Stimulated activated CD8-positive, alpha-beta memory T cell treated with anti-CD3 and anti-CD28 coated beads, Interleukin-15, amount 100 ng/mL, for 48 hours (primary cell): ENCODE data around the gene AUP1.

Experiments used
- DNase-seq, 2 donors: peaks; one replicate each; pipeline ENCODE4 v3.0.0-alpha.2; 2020; ENCODE audit warnings: low read depth in 2 of 2

Gene AUP1

GRCh38 chr2:74513605-74514367, 15.7 kb downstream of the AUP1 start:
- DNase-seq: no peak

- no peak for DNase-seq
Observed at GRCh38 chr2:74512744-74513604, 16.5 kb downstream of the AUP1 start.

- DNase-seq: no peak
Observed at GRCh38 chr2:74511104-74511989, 18.2 kb downstream of the AUP1 start.

GRCh38 chr2:74510272-74510671, 19.2 kb downstream of the AUP1 start:
- DNase-seq: no peak

GRCh38 chr2:74507926-74508520, 21.5 kb downstream of the AUP1 start:
- DNase-seq: no peak

GRCh38 chr2:74507145-74507925, 22.2 kb downstream of the AUP1 start, which contains the start of gene PCGF1:
TSS of gene PCGF1 (minus strand) at chr2:74507695. CDS start at chr2:74507668, 27 bp downstream.
- DNase-seq: peak; percentile 97

- no peak for DNase-seq
Observed at GRCh38 chr2:74505448-74506246, 23.9 kb downstream of the AUP1 start.

- DNase-seq: no peak
Observed at GRCh38 chr2:74504591-74504990, 24.9 kb downstream of the AUP1 start.

GRCh38 chr2:74503506-74504475, 25.7 kb downstream of the AUP1 start:
- DNase-seq: no peak

GRCh38 chr2:74502720-74503505, 26.6 kb downstream of the AUP1 start:
- DNase-seq: peak; percentile 56 to 62

GRCh38 chr2:74502147-74502719, 27.3 kb downstream of the AUP1 start:
- no peak for DNase-seq

GRCh38 chr2:74501335-74502071, 28.0 kb downstream of the AUP1 start:
- DNase-seq: no peak

GRCh38 chr2:74500578-74500946, 28.9 kb downstream of the AUP1 start:
- DNase-seq: no peak

GRCh38 chr2:74499940-74500577, 29.4 kb downstream of the AUP1 start:
- no peak for DNase-seq

GRCh38 chr2:74499267-74499939, 30.1 kb downstream of the AUP1 start, which contains the start of gene LBX2:
TSS of gene LBX2 (minus strand) at chr2:74499603. CDS start at chr2:74499537, 66 bp downstream.
- no peak for DNase-seq
